Measurements from ENCODE around the gene ZC3H12C.

DNA sequence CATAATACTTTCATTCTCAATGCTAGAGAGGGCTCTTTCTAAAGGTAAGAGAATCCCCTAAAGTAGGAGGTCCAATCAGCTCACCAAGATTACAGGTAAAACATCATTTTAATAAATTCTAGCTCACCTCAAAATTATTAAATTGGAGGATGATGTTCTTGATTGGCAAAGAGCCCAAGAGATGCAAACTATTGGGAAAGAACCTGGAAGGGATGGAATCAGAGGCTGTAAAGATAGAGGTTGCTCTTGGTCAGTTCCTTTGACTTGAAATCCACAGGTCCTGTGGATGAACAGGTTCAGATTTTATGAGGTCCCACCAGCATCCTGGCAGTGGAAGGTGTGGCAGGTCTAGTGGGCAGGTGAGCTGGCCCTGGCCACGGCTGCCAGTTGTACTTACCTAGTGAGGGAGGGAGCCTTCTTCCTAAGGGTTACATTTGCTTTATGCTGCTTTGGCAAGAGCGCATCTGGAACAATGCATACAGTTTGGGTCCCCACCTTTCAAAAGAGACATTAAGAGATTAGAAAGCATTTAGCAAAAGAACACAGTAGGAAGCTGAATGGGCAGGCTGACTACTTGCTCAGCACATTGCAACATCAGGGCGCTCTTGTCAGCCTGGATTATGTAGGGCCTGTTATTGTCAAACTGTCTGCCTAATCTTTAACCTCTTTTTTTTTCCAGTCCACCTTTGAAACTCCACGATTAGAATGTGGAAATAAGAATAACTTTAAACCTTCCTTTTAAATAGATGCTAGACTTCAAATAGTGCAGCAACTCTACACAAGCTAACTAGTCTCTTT, 106.2 kb downstream of the ZC3H12C start:
- TF ChIP-seq POLR2A (IDR thresholded peaks at IDR 0.05), result no peak
- TF ChIP-seq, protein P1, sequence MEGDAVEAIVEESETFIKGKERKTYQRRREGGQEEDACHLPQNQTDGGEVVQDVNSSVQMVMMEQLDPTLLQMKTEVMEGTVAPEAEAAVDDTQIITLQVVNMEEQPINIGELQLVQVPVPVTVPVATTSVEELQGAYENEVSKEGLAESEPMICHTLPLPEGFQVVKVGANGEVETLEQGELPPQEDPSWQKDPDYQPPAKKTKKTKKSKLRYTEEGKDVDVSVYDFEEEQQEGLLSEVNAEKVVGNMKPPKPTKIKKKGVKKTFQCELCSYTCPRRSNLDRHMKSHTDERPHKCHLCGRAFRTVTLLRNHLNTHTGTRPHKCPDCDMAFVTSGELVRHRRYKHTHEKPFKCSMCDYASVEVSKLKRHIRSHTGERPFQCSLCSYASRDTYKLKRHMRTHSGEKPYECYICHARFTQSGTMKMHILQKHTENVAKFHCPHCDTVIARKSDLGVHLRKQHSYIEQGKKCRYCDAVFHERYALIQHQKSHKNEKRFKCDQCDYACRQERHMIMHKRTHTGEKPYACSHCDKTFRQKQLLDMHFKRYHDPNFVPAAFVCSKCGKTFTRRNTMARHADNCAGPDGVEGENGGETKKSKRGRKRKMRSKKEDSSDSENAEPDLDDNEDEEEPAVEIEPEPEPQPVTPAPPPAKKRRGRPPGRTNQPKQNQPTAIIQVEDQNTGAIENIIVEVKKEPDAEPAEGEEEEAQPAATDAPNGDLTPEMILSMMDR (IDR thresholded peaks at IDR 0.05), result no peak

All from esophagus squamous epithelium (tissue), 4 donors.